ENCODE measurements around the gene HDAC4.

HDAC4 gene

DNA sequence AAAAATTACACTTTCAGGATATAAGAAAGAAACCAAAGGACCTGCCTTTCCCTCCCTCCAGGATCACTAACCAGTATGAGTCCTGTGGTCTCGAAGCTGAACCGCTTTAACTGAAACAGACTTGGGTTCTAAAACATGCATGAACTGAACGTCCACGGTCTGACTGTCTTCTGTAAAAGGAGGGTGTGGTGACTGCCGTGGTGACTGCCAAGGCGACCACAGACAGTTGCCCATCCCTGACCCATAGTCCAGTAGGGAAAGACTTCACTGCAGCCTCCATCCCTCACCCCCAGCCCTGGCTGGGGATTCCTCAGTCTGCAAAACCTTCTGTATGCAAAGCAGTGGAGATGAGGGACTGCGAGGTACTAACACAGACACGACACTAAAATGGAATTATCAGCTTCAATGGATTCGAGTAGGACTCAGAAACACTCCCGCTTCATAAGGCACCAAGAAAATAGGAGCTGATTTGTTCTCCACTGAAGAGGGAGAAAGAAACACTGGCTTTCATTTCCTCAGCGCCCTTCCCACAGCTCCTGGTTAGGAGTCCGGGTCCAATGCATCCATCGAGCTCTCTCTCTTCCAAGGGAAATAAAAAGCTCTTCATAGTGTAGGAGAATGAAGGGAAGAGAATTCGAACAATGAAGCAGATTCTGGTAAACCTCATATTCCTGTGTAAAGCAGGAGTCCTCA is 197.2 kb downstream of the HDAC4 start:
- Histone ChIP-seq H3K27me3 (ENCODE audit: insufficient read depth, low read length, poor library complexity, severe bottlenecking) (no peaks in the 10 kb centered on the region), H3K9me2 (replicated peaks; ENCODE audit: low read depth, low read length) (no peaks in the 10 kb centered on the region), H3F3A (ENCODE audit: low read depth) (no peaks in the 10 kb centered on the region), H3K4me3 (ENCODE audit: low read length, poor library complexity, severe bottlenecking) (no peak overlapping the region), H3K9me3 (ENCODE audit: insufficient read depth, low read depth, low read length) (no peaks in the 10 kb centered on the region), H2AFZ (ENCODE audit: low read length) (no peak overlapping the region), H3K36me3 (ENCODE audit: insufficient read depth, low read length) (peaks cover 5% of the 10 kb centered on the region; the same call in 1 of the 2 replicates), H3K9ac (ENCODE audit: low read depth, low read length, poor library complexity, severe bottlenecking) (no peak overlapping the region), H3K79me2 (ENCODE audit: insufficient read depth, low read length) (peaks cover 21% of the 10 kb centered on the region; the same call in 1 of the 2 replicates), H3K4me1 (ENCODE audit: insufficient read depth, low read length, poor library complexity, severe bottlenecking) (peaks cover 9% of the 10 kb centered on the region), H4K20me1 (ENCODE audit: insufficient read depth, low read length, poor library complexity, severe bottlenecking) (peaks cover 2% of the 10 kb centered on the region), H3K4me2 (ENCODE audit: low read depth, low read length, poor library complexity, severe bottlenecking) (no peak overlapping the region)
- TF ChIP-seq, protein P1, sequence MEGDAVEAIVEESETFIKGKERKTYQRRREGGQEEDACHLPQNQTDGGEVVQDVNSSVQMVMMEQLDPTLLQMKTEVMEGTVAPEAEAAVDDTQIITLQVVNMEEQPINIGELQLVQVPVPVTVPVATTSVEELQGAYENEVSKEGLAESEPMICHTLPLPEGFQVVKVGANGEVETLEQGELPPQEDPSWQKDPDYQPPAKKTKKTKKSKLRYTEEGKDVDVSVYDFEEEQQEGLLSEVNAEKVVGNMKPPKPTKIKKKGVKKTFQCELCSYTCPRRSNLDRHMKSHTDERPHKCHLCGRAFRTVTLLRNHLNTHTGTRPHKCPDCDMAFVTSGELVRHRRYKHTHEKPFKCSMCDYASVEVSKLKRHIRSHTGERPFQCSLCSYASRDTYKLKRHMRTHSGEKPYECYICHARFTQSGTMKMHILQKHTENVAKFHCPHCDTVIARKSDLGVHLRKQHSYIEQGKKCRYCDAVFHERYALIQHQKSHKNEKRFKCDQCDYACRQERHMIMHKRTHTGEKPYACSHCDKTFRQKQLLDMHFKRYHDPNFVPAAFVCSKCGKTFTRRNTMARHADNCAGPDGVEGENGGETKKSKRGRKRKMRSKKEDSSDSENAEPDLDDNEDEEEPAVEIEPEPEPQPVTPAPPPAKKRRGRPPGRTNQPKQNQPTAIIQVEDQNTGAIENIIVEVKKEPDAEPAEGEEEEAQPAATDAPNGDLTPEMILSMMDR (conservative IDR thresholded peaks at IDR 0.05; ENCODE audit: low read length): no peak
- TF ChIP-seq EZH2phosphoT487 (IDR thresholded peaks at IDR 0.05; ENCODE audit: borderline replicate concordance): no peak

DNA sequence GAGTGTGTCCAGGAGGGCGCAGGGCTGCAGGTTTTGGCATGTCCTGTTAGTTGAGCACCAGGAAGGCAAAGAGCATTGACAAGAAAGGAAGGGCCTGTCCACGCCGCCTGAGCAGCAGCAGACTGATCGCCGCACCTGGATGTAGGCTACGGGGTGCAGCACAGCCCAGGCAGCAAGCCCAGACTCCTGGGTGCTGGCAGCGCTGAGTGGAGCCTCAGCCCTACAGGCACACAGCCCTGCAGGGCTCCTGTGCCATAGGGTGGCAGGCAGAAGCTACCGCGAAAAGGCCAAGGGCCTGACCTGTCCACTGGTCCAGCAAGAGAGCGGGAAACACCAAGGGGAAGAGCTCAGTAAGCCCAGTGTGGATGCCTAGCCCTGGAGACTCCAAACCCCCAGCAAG is 198.0 kb downstream of the HDAC4 start:
- Histone ChIP-seq H3K9ac (ENCODE audit: low read depth, low read length, poor library complexity, severe bottlenecking) (no peak overlapping the region), H4K20me1 (ENCODE audit: insufficient read depth, low read length, poor library complexity, severe bottlenecking) (peaks cover 2% of the 10 kb centered on the region), H3K27me3 (ENCODE audit: insufficient read depth, low read length, poor library complexity, severe bottlenecking) (no peaks in the 10 kb centered on the region), H2AFZ (ENCODE audit: low read length) (no peak overlapping the region), H3K36me3 (ENCODE audit: insufficient read depth, low read length) (peaks cover 5% of the 10 kb centered on the region; the same call in 1 of the 2 replicates), H3K9me2 (replicated peaks; ENCODE audit: low read depth, low read length) (no peaks in the 10 kb centered on the region), H3K4me3 (ENCODE audit: low read length, poor library complexity, severe bottlenecking) (no peak overlapping the region), H3K9me3 (ENCODE audit: insufficient read depth, low read depth, low read length) (no peaks in the 10 kb centered on the region), H3K4me2 (ENCODE audit: low read depth, low read length, poor library complexity, severe bottlenecking) (no peak overlapping the region), H3F3A (ENCODE audit: low read depth) (no peaks in the 10 kb centered on the region), H3K79me2 (ENCODE audit: insufficient read depth, low read length) (peaks cover 21% of the 10 kb centered on the region; the same call in 1 of the 2 replicates), H3K4me1 (ENCODE audit: insufficient read depth, low read length, poor library complexity, severe bottlenecking) (peaks cover 9% of the 10 kb centered on the region)
- TF ChIP-seq, protein P1 (conservative IDR thresholded peaks at IDR 0.05; ENCODE audit: low read length): no peak
- TF ChIP-seq EZH2phosphoT487 (IDR thresholded peaks at IDR 0.05; ENCODE audit: borderline replicate concordance): no peak

DNA sequence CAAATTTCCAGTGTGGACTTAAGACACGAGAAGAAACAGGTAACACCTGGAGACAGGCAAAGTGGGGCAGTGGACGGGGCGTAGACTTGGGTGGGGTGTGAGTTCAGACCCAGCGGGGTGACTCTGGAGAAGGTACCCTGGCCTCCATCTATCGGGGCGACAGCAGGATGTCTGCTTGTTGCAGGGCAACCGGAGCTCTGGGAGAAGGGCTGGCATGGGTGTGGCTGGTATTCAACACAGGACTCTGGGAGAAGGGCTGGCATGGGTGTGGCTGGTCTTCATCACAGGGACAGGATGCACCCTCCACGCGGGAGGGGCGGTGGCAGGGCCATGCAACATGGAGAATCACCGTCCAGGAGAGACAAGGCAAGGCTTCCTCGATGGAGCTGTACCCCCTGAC is 198.5 kb downstream of the HDAC4 start:
- H3K36me3 ChIP-seq (ENCODE audit: insufficient read depth, low read length): peaks cover 5% of the 10 kb centered on the region; the same call in 1 of the 2 replicates

More for the DNA sequence above, 198.5 kb downstream of the HDAC4 start:
- no peaks in the 10 kb centered on the region for H3F3A ChIP-seq (ENCODE audit: low read depth)
- no peak overlapping the region for H3K4me3 ChIP-seq (ENCODE audit: low read length, poor library complexity, severe bottlenecking)
- peaks cover 2% of the 10 kb centered on the region for H4K20me1 ChIP-seq (ENCODE audit: insufficient read depth, low read length, poor library complexity, severe bottlenecking)
- peaks cover 9% of the 10 kb centered on the region for H3K4me1 ChIP-seq (ENCODE audit: insufficient read depth, low read length, poor library complexity, severe bottlenecking)
- H3K79me2 ChIP-seq (ENCODE audit: insufficient read depth, low read length): peaks cover 21% of the 10 kb centered on the region; the same call in 1 of the 2 replicates
- no peak overlapping the region for H3K4me2 ChIP-seq (ENCODE audit: low read depth, low read length, poor library complexity, severe bottlenecking)
- TF ChIP-seq, protein P1 (conservative IDR thresholded peaks at IDR 0.05; ENCODE audit: low read length): no peak
- no peak for TF ChIP-seq EZH2phosphoT487 (IDR thresholded peaks at IDR 0.05; ENCODE audit: borderline replicate concordance)
- H3K9me2 ChIP-seq (replicated peaks; ENCODE audit: low read depth, low read length): no peaks in the 10 kb centered on the region
- H3K9me3 ChIP-seq (ENCODE audit: insufficient read depth, low read depth, low read length): no peaks in the 10 kb centered on the region
- no peak overlapping the region for H3K9ac ChIP-seq (ENCODE audit: low read depth, low read length, poor library complexity, severe bottlenecking)
- no peaks in the 10 kb centered on the region for H3K27me3 ChIP-seq (ENCODE audit: insufficient read depth, low read length, poor library complexity, severe bottlenecking)
- no peak overlapping the region for H2AFZ ChIP-seq (ENCODE audit: low read length)

Measured in Loucy (cell line).